NOMO-1 (cell line): ENCODE results near the gene SRPK1.
"Not testable (repeated sequence)": the region's sequence is repeated elsewhere in the genome, so short reads cannot be mapped to it uniquely, and the experiment has no call there.

Source experiments
- DNase-seq, 2 experiments: peaks; one replicate each; lab custom pipeline; 2025; ENCODE audit not compliant: unreplicated experiment in 2 of 2; lab: John Stamatoyannopoulos, UW

The SRPK1 gene

DNA sequence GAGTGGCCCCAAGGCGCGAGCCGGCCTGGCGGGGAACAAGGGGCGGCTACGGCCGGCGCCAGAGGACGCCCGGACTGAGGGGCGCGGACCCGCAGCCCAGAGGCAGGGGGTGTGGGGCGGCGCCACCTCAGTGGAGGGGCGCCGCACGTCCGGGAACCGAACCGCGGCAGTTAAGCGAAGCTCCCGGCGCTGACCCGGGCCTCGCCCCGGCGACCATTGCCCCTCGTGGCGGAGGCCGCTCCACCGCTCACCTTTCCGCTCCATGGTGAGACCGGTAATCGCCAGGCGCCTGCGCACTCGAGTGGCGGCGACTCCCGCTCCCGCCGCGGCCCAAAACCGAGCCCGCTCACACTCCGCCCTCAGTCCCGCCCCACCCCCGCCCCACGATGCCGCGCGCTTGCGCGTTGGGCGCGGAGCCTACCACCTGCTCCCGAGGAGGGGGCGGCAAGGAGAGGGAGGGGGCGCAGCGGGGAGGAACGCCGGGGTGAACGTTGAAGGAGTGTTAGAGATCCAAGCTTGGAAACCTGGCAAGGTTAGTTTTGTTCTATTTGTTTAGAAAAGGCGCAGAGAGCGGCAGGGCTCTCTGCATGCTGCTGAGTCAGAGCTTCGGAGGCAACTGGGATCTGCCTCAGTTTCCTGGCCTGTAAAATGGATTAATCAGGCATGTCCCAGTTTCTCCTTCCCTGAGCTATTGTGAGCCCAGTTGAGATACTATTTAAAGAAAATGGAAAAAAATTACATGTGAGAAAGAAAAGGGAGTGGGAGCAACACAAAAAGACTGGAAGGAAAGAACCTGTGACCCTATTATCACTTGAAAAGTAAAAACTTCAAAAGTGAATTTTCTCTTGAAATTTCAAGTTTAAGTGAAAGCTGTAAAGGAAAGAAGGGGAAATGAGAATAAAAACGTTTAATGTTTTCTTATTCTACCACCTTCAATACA is at the start of gene SRPK1:
Gene SRPK1, minus strand, starts transcription at position 306 of the 940 bp plus-strand sequence. Its CDS starts 42 bp downstream, at position 264.
- peak; percentile 58 to 82 for DNase-seq

DNA sequence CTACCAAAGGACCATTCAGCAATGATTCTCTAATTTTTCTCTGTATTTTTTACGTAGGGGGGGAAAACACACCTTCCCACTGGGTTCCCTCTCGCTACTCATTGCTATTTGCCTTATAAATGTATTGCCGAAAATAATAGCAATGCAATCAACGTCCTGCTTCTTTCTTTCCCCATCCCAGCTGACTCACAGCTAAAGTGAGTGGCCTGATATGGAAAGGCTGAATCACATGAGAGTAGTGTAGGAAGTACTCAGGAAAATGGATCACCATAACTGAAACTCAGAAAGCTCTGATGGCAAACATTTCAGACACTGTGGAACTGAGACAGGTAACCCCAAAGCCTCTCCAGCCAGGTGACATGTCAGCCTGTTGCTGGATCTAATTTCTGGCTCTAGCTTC is 49.3 kb upstream of the SRPK1 start:
- no peak for DNase-seq

DNA sequence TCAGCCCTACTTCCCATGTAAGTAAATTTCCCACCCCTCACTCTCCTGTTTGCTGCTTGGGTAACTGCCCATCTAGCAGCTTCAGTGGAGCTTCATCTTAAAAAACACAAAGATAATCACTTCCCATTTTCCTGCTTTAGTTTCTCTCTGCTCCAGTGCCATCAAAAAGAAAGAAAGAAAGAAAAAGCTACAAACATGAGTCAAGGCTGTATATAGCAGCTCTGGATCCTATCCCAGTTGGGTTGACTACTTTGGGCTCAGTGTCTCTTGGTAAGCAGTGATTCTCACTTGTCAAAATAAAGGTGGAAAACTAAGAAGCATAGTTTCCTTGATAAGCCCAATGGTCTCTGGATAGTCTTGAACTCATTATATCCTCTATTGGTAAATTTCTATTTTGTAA is 48.7 kb upstream of the SRPK1 start:
- DNase-seq = no peak

DNA sequence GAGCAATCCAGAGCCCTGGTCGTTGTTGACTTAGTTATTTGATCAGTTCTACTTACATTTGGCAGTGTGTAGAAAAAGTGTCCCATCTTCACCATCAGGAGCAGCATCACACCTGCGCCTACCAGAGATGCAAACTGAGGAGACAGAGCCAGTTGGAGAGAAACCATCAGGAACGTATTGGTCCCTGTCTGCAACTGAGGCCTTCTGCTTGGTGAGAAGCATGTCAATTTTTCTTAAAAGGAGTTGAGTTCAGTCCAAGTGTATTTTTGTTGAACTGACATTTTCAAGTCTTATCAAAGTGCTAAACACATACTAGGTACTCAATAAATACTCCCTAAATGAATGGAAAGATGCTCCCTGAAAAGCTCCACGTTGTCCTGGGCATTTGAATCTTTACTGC is 47.9 kb upstream of the SRPK1 start:
- no peak for DNase-seq

DNA sequence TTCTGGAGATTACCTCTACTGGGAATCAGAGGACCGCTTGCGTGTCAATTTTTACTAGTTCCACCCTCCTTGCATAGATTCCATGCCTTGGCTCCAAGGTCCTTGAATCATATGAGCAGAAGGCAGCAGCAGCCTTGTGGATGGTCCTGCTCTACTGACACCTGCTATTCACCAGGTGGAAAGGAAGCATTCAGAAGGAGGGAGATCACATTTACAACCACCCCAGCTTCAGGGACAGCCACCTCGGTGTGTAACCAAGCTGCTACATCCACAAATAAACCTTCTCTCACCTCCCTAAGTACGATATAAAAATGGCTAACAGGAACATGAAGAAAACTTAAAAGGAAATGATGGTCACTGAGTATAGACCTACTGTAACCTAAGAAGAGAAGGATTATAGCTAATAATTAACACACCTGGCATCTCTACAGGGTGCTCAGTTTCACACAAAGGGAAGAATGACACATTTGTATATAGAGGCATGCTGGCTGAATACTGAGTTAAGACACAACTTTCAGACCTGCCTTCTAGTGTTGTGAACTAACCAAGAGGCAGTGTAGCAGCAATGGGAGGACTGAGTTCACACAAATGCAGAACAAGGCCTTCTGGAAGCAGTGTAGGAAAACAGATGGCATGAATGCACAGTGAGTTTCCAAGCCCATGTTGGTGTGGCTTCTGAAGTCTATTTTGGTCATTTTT is 46.3 kb upstream of the SRPK1 start:
- no peak for DNase-seq

DNA sequence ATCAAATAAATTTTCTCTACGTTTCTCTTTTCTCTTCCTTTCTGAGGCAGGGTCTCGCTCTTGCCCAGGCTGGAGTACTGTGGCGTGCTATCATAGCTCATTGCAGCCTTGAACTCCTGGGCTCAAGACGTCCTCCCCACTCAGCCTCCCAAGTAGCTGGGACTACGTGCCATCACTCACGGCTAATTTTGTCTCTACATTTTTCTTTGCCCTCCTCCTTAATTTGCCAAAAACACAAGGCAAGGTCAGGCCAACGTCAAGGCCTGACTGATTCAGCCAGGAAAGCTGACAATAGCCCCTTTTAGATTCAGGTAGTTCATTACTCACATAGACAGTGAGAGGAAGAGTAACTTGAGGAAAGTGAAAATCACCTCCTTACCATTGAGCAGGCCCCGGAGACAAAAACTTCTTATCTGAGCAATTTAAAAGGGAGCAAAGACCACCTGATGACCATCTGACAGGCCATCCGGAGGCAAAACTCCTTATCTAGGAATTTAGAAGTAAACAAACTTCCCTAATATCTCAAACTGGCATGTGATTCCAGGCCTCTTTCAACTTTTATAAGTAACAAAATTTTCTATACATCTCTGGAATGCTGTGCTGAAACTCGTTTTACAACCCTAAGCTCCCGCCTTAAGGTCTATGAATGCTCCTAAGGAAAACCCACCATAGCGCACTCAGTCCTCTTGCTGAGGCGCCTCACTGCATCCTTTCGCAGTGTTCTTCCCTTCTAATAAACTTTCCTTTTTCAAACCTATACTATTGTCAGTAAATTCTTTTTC is 42.1 kb upstream of the SRPK1 start:
- DNase-seq = no peak

DNA sequence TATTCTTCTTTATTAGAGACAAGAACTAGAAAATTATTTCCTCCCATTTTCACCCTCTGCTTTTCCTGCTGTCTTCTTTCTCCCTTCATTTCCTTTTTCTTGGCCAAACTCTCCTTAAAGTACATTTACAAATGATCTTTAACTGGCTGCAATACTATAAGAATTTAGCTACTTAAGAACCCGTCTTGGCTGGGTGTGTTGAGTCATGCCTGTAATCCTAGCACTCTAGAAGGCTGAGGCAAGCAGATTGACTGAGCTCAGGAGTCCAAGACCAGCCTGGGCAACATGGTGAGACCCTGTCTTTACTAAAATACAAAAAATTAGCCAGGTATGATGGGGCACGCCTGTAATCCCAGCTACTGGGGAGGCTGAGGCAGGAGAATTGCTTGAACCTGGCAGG is 39.3 kb upstream of the SRPK1 start:
- DNase-seq = no peak

DNA sequence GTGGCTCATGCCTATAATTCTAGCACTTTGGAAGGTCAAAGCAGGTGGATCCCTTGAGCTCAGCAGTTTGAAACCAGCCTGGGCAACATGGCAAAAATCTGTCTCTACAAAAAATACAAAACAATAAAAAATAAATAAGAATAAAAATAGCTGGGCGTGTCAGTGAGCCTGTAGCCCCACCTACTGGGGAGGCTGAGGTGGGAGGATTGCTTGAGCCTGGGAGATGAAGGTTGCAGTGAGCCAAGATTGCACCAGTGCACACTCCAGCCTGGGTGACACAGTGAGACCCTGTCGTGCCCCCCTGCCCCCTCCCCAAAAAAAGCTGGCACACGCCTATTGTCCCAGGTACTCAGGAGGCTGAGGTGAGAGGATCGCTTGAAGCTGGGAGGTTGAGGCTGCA is 35.1 kb upstream of the SRPK1 start:
- no peak for DNase-seq

DNA sequence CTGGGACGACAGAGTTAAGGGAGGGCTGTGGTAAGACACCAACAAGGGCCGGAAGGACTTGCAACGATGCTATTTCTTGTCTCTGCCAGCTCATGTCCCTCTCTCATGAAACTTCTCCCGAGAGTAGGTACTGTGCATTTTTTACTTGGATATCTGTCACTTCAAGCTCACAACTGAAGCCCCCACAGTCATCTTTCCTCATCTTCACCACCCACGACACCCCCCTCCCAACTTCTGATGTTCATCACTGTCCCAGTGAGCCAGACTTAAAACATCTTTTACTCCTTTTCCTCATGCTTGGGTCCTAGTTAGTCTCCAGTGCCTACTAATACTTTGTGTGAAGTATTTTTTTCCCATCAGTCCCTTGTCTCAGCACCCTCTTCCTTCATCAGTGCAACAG is 34.6 kb upstream of the SRPK1 start:
- DNase-seq = no peak

DNA sequence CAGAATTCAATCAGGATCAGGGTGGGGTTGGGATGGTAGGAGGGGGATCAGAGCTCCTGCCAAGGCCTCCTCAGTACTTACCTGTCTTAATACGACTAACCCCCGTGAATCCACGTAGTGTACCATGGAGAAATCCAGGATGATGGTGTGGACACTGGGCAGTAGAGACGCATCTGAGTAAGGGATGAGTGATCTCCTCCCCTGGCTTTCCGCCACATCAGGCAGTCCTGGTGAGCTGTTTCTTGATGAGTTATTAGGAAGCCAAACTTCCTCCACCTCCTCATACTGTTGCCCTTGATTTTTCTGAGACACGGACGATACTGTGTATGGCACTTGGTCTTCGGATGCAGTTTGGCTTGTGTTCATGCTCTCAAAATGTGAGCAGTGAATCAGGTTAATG is 34.2 kb upstream of the SRPK1 start:
- no peak for DNase-seq

DNA sequence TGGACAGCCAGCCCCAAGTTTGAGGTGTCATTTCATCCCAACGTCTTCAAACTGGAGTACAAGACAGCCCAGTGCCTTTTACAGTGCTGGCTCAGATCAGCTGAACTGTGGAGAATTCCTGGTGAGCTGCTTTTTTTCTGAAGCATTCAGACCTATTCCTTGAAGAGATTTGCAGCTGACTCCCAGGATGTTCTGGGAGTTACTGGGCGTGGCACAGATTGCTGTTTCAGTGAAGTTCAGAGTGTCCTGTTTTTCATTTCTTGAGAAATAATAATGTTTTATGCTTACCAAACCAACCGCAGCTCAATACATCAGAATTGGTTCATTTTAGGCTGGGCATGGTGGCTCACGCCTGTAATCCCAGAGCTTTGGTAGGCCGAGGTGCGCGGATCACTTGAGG is 33.4 kb upstream of the SRPK1 start:
- no peak for DNase-seq

DNA sequence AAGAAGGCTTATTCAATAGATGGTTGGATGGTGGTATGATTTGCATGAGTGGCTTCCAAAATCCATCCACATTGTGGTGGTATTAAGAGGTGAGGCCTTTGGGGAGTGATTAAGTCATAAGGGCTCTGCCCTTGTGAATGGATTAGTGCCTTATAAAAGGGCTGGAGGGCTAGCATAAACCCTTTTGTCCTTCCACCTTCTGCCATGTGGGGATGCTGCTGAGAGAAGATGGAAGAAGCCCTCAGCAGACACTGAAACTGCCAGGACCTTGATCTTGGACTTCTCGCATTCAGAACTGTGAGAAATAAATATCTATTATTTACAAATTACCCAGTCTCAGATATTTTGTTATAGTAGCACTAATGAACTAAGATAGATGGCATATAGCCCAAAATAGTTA is 27.8 kb upstream of the SRPK1 start:
- DNase-seq = peak in 1 of 2 experiments; percentile 5

DNA sequence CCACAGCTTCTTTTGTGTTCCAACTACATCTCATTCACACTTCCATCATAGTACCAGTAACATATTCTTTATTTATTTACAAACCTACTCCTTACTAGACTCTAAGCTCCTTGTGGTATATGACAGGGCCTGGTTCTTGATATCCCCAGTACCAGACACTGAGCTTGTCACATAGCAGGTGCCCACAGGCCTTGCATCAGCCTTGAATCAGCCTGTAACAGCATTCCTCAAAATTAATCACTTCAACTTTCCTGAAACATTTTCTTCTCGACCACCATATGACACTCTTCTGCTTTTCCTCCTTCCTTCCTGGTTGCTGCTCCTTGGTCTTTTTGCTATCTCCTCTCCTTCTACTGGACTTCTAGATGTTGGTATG is 24.7 kb upstream of the SRPK1 start:
- DNase-seq = no peak

DNA sequence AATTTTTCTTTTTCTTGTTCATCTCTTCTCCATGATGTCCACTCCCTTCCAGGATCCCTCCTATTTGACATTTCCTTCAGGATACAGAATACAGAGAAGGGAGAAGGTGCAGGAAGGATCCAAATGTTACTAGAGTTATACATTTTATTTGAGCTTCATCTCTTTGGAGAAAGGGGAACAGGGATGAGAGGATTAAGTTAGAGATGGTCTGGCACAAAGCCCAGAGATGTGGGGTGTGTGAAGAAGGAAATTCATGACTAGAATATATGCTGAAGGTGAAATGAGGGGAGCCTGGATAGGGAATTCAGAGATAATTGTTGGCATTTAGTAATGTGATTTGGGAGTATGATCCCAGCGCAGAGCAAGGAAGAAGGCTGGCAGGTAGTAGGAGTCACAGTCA is 22.5 kb upstream of the SRPK1 start:
- DNase-seq = no peak

DNA sequence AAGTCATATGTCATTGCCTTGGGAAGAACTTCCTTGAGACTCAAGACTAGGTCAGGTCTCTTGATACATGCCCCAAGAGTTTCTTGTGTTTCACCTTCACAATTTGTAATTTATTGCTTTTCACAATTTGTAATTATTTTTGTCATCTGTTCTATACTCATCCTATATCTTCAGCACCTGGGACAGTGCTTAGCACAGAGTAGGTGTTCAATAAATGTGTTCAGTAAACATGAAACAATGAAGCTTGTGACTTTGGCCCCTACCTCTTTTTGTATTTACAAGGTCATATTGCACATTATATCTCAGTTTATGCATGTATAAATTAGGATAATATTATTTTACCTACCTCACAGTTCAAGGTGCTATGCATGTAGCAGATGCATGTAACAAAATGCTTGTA is 21.5 kb upstream of the SRPK1 start:
- no peak for DNase-seq

DNA sequence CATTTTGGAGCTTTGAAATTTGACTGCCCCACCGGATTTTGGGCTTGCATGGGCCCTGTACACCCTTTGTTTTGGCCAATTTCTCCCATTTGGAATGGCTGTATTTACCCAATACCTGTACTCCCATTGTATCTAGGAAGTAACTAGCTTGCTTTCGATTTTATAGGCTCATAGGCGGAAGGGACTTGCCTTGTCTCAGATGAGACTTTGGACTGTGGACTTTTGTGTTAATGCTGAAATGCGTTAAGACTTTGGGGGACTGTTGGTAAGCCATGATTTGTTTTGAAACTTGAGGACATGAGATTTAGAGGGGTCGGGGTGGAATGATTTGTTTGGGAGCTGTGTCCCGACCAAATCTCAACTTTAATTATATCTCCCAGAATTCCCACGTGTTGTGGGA is 20.3 kb upstream of the SRPK1 start:
- not testable (repeated sequence) for DNase-seq

DNA sequence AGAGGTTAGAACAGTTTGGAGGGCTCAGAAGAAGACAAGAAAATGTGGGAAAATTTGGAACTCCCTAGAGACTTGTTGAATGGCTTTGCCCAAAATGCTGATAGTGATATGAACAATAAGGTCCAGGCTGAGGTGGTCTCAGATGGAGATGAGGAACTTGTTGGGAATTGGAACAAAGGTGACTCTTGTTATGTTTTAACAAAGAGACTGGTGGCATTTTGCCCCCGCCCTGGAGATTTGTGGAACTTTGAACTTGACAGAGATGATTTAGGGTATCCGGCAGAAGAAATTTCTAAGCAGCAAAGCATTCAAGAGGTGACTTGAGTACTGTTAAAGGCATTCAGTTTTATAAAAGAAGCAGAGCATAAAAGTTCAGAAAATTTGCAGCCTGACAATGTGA is 19.1 kb upstream of the SRPK1 start:
- DNase-seq = not testable (repeated sequence)

DNA sequence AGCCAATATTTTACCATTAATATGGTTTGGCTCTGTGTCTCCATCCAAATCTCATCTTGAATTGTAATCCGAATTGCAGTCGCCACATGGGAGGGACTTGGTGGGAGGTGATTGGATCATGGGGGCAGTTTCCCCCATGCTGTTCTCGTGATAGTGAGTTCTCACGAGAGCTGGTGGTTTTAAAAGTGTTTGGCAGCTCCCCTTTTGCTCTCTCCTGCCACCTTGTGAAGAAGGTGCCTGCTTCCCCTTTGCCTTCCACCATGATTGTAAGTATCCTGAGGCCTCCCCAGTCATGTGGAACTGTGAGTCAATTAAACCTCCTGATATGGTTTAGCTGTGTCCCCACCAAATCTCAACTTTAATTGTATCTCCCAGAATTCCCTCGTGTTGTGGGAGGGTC is 18.4 kb upstream of the SRPK1 start:
- not testable (repeated sequence) for DNase-seq

DNA sequence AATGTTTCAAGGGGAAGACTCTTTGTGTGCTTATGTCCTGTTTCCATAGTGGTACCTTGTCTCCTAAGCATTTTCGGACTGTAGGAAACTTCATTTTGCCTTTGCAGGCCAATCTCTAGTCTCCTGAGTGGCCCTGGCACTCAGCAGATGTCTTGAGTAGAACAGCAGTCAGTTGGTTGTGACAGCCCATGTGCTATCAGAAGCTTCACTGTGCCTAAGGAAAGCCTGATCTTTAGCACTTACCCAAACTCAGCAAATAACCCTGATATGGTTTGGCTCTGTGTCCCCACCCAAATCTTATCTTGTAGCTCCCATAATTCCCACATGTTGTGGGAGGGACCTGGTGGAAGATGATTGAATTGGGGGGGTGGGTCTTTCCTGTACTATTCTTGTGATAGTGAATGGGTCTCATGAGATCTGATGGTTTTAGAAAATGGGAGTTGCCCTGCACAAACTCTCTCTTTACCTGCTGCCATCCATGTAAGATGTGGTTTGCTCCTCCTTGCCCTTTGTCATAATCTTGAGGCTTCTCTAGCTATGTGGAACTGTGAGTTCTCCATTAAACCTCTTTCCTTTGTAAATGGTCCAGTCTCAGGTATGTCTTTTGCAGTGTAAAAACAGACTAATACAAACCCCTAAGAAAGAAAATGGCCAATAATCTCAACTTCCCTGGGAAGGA is 15.9 kb upstream of the SRPK1 start:
- DNase-seq = no peak

DNA sequence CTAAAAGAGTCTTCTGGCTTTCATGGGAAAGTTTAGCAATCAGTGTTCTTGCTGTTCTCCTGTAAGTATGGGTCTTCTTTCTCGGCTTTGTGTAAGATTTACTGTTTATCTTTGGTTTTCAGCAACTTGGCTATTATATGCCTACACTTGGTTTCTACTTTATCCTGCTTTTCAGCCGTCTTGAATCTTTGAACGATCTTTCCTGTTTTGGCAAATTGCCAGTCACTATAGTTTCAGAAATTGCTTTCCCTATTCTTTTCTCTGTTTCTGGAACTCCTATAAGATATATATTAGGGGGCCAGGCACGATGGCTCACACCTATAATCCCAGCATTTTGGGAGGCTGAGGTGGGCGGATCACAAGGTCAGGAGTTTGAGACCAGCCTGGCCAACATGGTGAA is 14.6 kb upstream of the SRPK1 start:
- no peak for DNase-seq

DNA sequence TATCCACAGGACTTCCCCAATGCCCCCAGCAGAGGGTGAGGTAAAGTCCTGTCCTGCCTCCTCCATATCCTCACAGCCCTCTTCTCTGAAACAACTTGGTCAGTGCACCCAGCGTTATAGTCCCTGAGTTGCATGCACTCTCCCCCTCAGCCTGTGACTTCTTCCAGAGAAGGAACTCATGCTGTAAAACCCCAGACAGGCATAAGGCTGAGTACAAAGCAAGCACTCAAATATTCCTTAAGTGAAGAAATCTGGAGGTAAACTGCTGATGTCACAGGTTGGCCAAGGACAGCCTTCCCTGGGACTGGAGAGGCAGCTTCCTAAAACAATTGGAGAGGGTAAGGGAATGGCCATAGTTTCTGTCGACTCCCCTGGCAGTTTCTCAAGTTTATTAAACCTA is 12.9 kb upstream of the SRPK1 start:
- no peak for DNase-seq
